Endothelial cell of umbilical vein (primary cell): ENCODE results near the gene ESPN.

Experiments used
- CTCF ChIP-seq, 2 donors: IDR thresholded peaks; 1 replicate in 1 of 2; 2 replicates in 1 of 2; pipeline ENCODE4 v1.5.1; 2011; ENCODE audit warnings: low read length in 2 of 2, mild to moderate bottlenecking in 2 of 2, moderate library complexity in 2 of 2, control low read depth in 1 of 2, inconsistent platforms in 1 of 2, low read depth in 1 of 2; ENCODE audit not compliant: insufficient read depth in 1 of 2; ENCODE audit errors: extremely low read depth in 1 of 2
- EZH2 ChIP-seq: IDR thresholded peaks from 2 replicates; pipeline ENCODE4 v1.6.1; 2012; ENCODE audit warnings: borderline replicate concordance, low read depth, mild to moderate bottlenecking, moderate library complexity, low read length, inconsistent platforms; ENCODE audit not compliant: severe bottlenecking
- FOS ChIP-seq: IDR thresholded peaks from 2 replicates; pipeline ENCODE4 v1.6.1; 2011; ENCODE audit warnings: mild to moderate bottlenecking, low read length, moderate library complexity, borderline replicate concordance; ENCODE audit not compliant: insufficient read depth
- GATA2 ChIP-seq: IDR thresholded peaks from 2 replicates; pipeline ENCODE4 v1.7.0; 2011; ENCODE audit warnings: low read depth, mild to moderate bottlenecking, moderate library complexity, mixed read lengths, low read length; ENCODE audit not compliant: insufficient read length, insufficient read depth
- JUN ChIP-seq: IDR thresholded peaks from 2 replicates; pipeline ENCODE4 v1.6.1; 2011; ENCODE audit warnings: borderline replicate concordance, low read depth; ENCODE audit not compliant: insufficient read length, insufficient read depth
- MAX ChIP-seq: IDR thresholded peaks from 2 replicates; pipeline ENCODE4 v1.6.1; 2011; ENCODE audit not compliant: insufficient read depth, insufficient read length
- MYC ChIP-seq: IDR thresholded peaks from one replicate; pipeline ENCODE4 v1.6.1; 2011; ENCODE audit warnings: mild to moderate bottlenecking, low read depth, low read length
- POLR2A ChIP-seq: IDR thresholded peaks from 2 replicates; pipeline ENCODE4 v1.6.1; 2012; ENCODE audit warnings: low read depth, mild to moderate bottlenecking, control low read depth, low read length
- POLR2AphosphoS5 ChIP-seq: IDR thresholded peaks from 2 replicates; pipeline ENCODE4 v1.6.1; 2012; ENCODE audit warnings: low read depth, mild to moderate bottlenecking, control low read depth, low read length, moderate library complexity; ENCODE audit not compliant: insufficient read depth

GRCh38 chr1:6476483-6476882 lies 51.9 kb downstream of the ESPN start:
- no peak for TF ChIP-seq CTCF (IDR thresholded peaks at IDR 0.05; ENCODE audit: extremely low read depth in 1 of 2, insufficient read depth in 1 of 2, low read depth in 1 of 2, low read length in 2 of 2)
- no peak for TF ChIP-seq JUN
- TF ChIP-seq MAX = no peak
- no peak for TF ChIP-seq POLR2AphosphoS5
- no peak for TF ChIP-seq FOS
- no peak for TF ChIP-seq EZH2
- no peak for TF ChIP-seq POLR2A
- TF ChIP-seq MYC = no peak
- no peak for TF ChIP-seq GATA2
